ENCODE results near the gene LRFN5.
"Not testable (repeated sequence)": the region's sequence is repeated elsewhere in the genome, so short reads cannot be mapped to it uniquely, and the experiment has no call there.

LRFN5 gene

DNA sequence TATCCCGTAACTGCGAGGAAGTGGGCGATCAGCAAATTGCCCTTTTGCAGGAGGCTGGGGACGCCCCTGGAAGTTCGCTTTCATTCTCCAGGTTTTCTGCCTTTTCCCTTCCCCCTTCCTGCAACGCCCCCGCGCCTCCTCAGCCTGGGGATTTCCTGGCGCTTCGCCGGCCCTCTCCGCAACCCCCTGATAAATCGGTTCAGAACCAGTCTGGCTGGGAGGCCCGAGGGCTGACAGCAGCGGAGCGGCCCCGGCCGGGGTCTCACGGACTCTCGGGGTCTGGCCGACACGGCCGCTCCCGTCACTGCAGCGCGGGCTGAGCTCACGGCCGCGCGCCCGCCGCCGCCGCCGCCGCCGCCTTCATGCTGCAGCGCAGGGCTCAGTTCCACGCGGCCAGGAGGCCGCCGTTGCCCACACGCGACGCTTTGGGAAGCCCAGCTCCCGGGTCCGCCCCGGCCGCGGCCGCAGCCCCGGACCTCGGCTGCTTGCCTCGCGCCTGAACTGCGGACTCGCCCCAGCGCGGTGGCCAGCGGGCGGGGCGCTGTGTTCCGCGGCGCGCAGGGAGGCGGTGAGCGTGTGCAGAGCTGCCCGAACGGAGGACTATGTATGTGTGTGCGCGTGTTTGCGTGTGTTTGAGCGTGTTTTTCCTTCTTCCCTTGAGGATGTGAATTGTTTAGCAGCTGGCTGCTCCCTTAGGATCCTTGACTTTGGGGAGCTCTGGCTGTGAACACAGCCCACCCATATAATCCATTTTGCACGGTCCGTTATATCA is at the start of gene LRFN5:
Gene LRFN5, plus strand, starts transcription at position 345 of the 772 bp plus-strand sequence.
- DNase-seq (ENCODE audit: low spot score) = peak; percentile 13

GRCh38 chr14:41558490-41558889 is 48.2 kb upstream of the LRFN5 start:
- no peak for DNase-seq (ENCODE audit: low spot score)

DNA sequence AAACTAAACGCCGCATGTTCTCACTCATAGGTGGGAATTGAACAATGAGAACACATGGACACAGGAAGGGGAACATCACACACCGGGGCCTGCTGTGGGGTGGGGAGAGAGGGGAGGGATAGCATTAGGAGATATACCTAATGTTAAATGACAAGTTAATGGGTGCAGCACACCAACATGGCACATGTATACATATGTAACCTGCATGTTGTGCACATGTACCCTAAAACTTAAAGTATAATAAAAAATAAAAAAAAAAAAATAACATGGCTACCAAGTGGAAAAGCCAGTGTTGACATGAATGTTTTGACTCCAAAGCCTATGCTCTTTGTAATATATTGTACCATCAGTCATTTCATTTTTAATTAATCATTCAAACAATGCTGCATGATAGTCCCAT is 39.8 kb upstream of the LRFN5 start:
- not testable (repeated sequence) for DNase-seq (ENCODE audit: low spot score)

DNA sequence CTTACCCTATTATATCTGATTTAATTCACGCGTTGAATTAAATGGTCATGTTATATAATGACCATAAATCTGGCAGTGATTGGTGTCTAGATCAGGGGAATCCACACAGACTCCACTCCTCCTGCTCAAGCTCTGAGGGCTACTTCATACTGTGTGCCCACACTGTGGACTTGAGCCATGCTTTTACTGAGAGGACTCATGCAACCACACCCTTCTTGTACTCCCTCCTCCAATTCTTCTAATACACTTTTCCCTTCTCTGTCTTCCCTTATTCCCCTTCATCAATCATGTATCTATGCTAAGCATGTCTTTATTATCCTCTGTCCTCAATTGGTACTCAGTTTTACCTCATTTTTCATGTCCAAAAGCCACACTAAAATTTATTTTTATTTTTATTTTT is 37.7 kb upstream of the LRFN5 start:
- no peak for DNase-seq (ENCODE audit: low spot score)

DNA sequence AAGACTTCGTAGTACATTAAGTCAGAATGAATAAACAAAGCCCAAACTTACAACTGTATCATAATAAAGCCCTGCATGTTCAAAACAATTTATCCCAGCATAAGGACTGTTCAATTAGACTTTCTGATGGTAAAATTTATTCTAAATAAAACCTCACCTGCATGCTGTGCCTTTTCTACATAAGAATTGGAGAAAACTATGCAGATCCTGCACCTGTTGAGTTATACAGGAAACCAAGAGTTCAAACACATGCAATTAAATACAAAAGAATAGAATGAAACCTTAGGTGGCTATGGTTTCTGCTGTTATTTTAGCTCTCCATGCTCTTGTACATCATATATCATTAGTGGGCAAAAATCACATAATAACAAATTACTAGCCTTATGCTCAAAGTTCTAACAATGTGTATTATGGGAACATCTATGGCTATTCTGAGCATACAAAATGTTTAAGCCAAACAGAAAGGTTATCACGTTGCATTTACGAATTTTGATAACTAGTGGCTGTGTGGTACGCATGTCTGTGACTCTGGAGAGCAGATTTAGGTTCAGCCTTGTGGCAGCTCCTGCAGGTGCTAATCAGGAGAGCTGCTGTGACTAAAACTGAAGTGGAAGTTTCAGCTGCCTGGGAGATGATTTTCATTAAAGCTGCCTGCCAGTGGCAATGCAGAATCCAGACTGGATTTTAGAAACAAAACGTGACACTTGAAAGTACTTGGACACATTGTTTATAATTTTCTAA is 36.1 kb upstream of the LRFN5 start:
- DNase-seq (ENCODE audit: low spot score) = no peak

GRCh38 chr14:41586237-41586636 is 20.4 kb upstream of the LRFN5 start:
- no peak for DNase-seq (ENCODE audit: low spot score)

- no peak for DNase-seq (ENCODE audit: low spot score)
Measured at GRCh38 chr14:41597647-41598046, 9.0 kb upstream of the LRFN5 start.

DNA sequence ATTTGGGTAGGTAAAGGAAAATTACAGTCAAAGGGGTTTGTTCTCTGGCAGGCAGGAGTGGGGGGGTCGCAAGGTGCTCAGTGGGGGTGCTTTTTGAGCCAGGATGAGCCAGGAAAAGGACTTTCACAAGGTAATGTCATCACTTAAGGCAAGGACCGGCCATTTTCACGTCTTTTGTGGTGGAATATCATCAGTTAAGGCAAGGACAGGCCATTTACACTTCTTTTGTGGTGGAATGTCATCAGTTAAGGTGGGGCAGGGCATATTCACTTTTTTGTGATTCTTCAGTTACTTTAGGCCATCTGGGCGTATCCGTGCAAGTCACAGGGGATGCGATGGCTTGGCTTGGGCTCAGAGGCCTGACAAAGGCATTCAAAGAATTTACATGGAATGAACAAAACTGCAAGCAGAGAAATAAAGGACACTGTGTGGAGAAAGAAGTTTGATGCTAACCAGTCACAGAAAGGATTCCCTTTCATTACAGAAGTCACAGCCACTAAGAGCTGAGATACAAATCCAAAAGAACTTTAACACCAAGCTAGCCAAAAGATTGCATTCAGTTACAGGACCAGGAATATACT is 6.8 kb upstream of the LRFN5 start:
- DNase-seq (ENCODE audit: low spot score) = not testable (repeated sequence)

GRCh38 chr14:41604721-41605531 is 1.8 kb upstream of the LRFN5 start:
- peak; percentile 36 for DNase-seq (ENCODE audit: low spot score)

DNA sequence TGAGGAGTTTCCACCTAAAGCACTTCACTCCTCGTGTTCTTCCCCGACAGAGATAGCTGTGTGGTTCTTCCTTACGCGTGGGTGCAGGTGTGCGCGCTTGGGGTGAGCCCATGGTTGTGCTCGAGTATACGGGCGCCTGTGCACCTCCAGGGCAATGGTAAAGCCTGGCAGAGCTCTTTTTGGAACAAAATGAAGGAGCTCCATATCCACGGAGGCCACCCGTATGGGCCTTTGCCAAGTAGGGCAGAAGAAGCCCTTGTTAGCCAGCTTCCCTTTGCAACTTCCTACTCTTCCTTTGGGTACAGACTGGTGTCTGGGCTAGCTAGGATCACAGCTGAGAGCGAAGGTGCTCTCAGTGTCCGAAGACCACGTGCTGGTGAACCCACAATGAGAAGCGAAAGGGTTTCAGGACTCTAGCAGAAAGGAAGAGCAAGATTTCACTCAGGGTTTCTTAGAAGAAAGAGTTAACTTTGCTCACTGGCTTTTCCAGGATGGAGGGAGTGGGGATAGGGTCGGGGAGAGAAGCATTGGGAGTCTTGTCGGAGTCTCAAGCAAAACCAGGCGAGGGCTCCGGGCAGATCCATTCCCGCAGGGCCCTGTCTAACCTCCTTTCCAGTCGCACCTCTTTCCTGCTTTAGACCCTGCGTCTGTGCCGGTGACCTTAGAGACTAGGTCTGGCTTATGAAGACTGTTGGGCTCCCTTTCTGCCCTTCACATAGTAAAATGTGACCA is 960 bp upstream of the LRFN5 start:
- peak; percentile 10 for DNase-seq (ENCODE audit: low spot score)

DNA sequence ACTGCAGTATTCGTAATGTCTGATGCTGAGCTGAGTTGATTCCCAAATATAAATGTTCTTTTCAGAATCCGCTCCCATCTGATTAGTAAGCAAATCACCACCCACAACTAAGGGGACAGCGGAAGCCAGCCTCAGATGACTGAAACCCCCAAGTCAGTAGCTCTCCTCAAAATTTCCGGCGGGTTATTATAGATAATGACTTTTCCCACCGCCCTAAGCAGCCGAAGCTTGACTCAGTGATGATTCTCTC is 469 bp upstream of the LRFN5 start:
- peak; percentile 16 for DNase-seq (ENCODE audit: low spot score)

DNA sequence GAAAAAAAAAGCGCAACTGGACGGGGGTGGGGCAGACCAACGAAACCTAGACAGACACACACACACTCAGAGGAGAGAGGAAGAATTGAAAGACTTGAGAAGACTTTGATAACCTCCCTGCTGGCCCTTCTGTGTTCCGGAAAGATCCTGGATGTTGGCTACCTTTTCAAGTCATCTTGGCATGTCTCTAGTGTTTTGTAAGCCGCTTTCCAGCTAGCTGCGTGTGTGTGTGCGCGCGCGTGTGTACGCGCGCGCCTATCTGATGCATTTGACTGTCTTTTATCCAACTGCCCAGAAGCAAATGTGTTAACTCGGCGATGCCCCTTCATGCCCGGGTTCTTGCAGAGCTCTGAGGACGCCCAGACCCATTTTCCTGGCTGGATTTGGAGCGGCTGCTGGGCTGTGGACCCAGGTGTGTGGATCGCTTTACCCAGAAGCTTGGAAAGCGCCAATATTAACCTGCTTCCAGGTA is 664 bp downstream of the LRFN5 start:
- peak; percentile 15 for DNase-seq (ENCODE audit: low spot score)

- DNase-seq (ENCODE audit: low spot score) = no peak
Measured at GRCh38 chr14:41607966-41608663, 1.4 kb downstream of the LRFN5 start.

DNA sequence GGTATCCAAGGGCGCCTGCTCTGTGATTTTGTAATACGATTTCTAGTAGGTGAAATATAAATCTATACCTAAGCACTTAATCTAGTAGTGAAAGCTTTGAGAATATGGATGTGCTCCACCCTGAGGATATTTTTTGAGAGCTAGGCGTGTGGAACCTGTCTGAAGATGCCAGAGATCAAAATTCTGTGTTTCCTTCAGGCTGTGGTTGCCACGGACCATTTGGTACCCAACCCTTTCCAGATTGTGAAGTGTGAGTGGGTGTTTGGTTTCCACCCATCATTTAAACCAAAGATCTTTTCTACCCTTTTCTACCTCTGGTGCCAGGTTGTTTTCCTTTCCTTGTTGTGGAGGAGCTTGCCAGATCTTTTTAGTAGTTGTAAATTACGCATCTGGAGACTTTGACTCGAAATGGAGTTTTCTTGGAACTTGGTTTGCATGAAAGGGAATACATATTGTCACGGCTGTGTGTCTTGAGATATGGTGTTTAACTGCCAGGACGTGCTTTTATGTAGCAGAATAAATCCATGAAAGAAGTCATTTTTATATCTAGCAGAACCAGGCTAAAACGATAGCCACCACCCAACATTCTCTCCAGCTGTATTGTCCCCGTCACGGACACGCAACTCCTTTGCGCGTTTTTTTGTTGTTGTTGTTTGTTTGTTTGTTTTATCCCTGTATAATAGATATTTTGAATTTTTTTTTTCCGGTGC is 2.2 kb downstream of the LRFN5 start:
- DNase-seq (ENCODE audit: low spot score) = no peak

DNA sequence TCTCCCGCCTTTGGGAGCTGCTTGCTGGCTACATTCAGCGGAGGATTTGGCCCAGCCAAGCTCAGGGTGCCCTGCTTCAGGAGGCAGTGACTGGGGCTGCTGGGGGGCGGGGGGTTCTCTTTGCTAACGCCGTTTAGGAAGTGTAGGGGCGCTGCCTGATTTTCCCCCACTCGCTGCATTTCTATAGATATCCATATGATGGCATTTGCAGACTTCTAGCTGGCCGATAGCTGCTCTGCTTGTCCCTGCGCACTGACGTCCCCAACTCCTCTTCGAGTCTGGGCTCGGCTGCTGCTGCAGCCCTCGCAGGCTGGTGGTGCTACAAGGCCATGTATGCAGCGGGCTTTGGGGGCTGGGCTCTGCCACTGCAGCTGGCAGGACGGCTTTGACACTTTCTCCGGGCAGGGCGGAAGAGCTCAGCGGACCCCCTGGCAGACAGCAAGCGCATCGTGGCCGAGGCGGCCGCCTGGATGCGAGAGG is 3.1 kb downstream of the LRFN5 start:
- peak; percentile 19 for DNase-seq (ENCODE audit: low spot score)

DNA sequence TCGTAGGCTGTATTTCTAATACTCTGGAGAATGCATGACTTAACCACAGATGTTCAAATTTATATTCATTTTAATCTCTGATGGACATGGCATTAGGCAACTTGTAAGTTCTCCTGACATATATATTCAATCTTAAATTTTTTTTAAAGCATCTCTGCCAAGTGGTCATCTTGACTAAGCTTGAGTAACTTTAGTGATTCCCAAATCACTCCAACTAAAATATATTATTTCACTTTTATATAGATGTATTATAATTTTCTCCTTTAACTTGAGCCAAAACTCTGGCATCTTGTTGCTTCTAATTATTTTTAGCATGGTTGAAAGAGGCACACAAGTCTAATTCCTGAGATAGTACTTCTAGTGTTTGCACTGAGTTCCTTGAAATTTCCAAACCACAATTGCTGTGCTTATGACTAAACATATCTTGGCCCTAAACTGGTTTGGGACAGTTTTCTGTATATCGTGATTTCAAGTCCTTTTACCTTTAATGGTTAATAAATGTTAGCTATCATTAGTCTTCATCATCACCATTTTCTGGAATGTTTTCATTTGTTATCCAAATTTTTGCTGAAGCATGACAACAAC is 8.4 kb downstream of the LRFN5 start:
- no peak for DNase-seq (ENCODE audit: low spot score)

GRCh38 chr14:41623736-41624135 is 17.1 kb downstream of the LRFN5 start:
- no peak for DNase-seq (ENCODE audit: low spot score)

- DNase-seq (ENCODE audit: low spot score) = no peak
Measured at GRCh38 chr14:41629876-41630275, 23.2 kb downstream of the LRFN5 start.

DNA sequence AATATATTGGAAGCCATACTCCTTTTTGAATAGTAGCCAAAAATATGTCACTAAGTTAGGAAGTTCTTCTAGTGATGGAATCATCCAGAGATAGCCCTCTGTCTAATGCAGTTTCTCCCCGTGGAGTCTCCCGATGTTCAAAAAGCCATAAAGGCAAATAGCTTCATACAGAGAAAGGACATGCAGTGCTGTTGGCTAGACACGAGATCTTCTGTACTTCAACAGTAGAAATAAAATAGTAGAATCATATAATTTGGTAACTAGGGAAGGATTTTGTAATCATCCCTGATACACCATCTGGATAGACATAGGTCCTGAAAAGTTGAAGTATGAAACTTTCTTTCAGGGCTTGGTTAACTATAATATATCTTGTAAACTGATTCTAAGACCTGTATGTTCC is 27.6 kb downstream of the LRFN5 start:
- DNase-seq (ENCODE audit: low spot score) = no peak

Measured in kidney capillary endothelial cell (primary cell).